Measurements from ENCODE around the gene RHBDD1.

The RHBDD1 gene

GRCh38 chr2:226885769-226886435 is 50.0 kb downstream of the RHBDD1 start:
- Histone ChIP-seq H3K36me3 (replicated peaks in 1 of 2; ENCODE audit: control insufficient read depth in 2 of 2, insufficient read depth in 2 of 2, low read length in 2 of 2) (no peaks in the 10 kb centered on the region), H3K4me3 (ENCODE audit: low read length in 2 of 2) (no peak overlapping the region), H4K8ac (ENCODE audit: low read depth, low read length) (no peak overlapping the region), H2BK5ac (ENCODE audit: low read length) (no peak overlapping the region), H3K9me3 (replicated peaks in 1 of 2; ENCODE audit: control insufficient read depth in 2 of 2, insufficient read depth in 1 of 2, low read depth in 1 of 2, low read length in 2 of 2) (peaks cover 0 to under 1% of the 10 kb centered on the region in 2 donors), H2BK12ac (ENCODE audit: low read length) (no peak overlapping the region), H3K4me1 (ENCODE audit: control insufficient read depth in 2 of 2, insufficient read depth in 1 of 2, low read depth in 1 of 2, low read length in 2 of 2) (no peaks in the 10 kb centered on the region), H3K9ac (ENCODE audit: low read depth, low read length, poor library complexity) (no peak overlapping the region), H3K79me1 (ENCODE audit: low read depth, low read length) (no peaks in the 10 kb centered on the region), H2BK15ac (ENCODE audit: low read length) (no peak overlapping the region), H3K18ac (ENCODE audit: low read length) (no peak overlapping the region), H3K14ac (ENCODE audit: low read length) (no peak overlapping the region), H3K23ac (ENCODE audit: low read depth, low read length, poor library complexity) (no peak overlapping the region), H4K91ac (ENCODE audit: low read depth, low read length, poor library complexity) (no peak overlapping the region), H3K4me2 (ENCODE audit: insufficient read depth, low read length, poor library complexity, severe bottlenecking) (no peak overlapping the region), H2AK5ac (ENCODE audit: low read depth, low read length) (no peak overlapping the region), H2BK120ac (ENCODE audit: low read depth, low read length) (no peak overlapping the region), H3K27me3 (ENCODE audit: control insufficient read depth in 3 of 3, insufficient read depth in 3 of 3, low read depth in 1 of 3, low read length in 3 of 3) (no peaks in the 10 kb centered on the region), H3K27ac (replicated peaks; ENCODE audit: low read length) (no peak overlapping the region), H3K4ac (ENCODE audit: low read length) (no peak overlapping the region), H2AFZ (ENCODE audit: low read length) (no peak overlapping the region)
- WGBS, 2 donors (ENCODE audit: extremely low coverage in 2 of 2, insufficient read length in 2 of 2, insufficient replicate concordance in 1 of 2): no CpG with 5 or more reads among the region's 8 CpGs
- DNase-seq (ENCODE audit: low spot score): no peak

- DNase-seq (ENCODE audit: low spot score): no peak
- Histone ChIP-seq H3K36me3 (replicated peaks in 1 of 2; ENCODE audit: control insufficient read depth in 2 of 2, insufficient read depth in 2 of 2, low read length in 2 of 2) (no peaks in the 10 kb centered on the region), H2BK12ac (ENCODE audit: low read length) (no peak overlapping the region), H4K91ac (ENCODE audit: low read depth, low read length, poor library complexity) (no peak overlapping the region), H2AK5ac (ENCODE audit: low read depth, low read length) (no peak overlapping the region), H2BK15ac (ENCODE audit: low read length) (no peak overlapping the region), H3K79me1 (ENCODE audit: low read depth, low read length) (no peaks in the 10 kb centered on the region), H3K27me3 (ENCODE audit: control insufficient read depth in 3 of 3, insufficient read depth in 3 of 3, low read depth in 1 of 3, low read length in 3 of 3) (no peaks in the 10 kb centered on the region), H3K4me2 (ENCODE audit: insufficient read depth, low read length, poor library complexity, severe bottlenecking) (no peak overlapping the region), H3K27ac (replicated peaks; ENCODE audit: low read length) (no peak overlapping the region), H3K18ac (ENCODE audit: low read length) (no peak overlapping the region), H3K4ac (ENCODE audit: low read length) (no peak overlapping the region), H2AFZ (ENCODE audit: low read length) (no peak overlapping the region), H4K8ac (ENCODE audit: low read depth, low read length) (no peak overlapping the region), H2BK120ac (ENCODE audit: low read depth, low read length) (no peak overlapping the region), H3K9ac (ENCODE audit: low read depth, low read length, poor library complexity) (no peak overlapping the region), H2BK5ac (ENCODE audit: low read length) (no peak overlapping the region), H3K4me3 (ENCODE audit: low read length in 2 of 2) (no peak overlapping the region), H3K23ac (ENCODE audit: low read depth, low read length, poor library complexity) (no peak overlapping the region), H3K4me1 (ENCODE audit: control insufficient read depth in 2 of 2, insufficient read depth in 1 of 2, low read depth in 1 of 2, low read length in 2 of 2) (no peaks in the 10 kb centered on the region), H3K9me3 (replicated peaks in 1 of 2; ENCODE audit: control insufficient read depth in 2 of 2, insufficient read depth in 1 of 2, low read depth in 1 of 2, low read length in 2 of 2) (peaks cover 0 to 4% of the 10 kb centered on the region in 2 donors), H3K14ac (ENCODE audit: low read length) (no peak overlapping the region)
- WGBS, 2 donors (ENCODE audit: extremely low coverage in 2 of 2, insufficient read length in 2 of 2, insufficient replicate concordance in 1 of 2): no CpG with 5 or more reads among the region's 6 CpGs
These were observed 52.1 kb downstream of the RHBDD1 start for GRCh38 chr2:226887940-226888339.

GRCh38 chr2:226888378-226888965 is 52.6 kb downstream of the RHBDD1 start:
- H3K27ac ChIP-seq (replicated peaks; ENCODE audit: low read length): no peak overlapping the region
- H2BK5ac ChIP-seq (ENCODE audit: low read length): no peak overlapping the region
- H3K4me3 ChIP-seq (ENCODE audit: low read length in 2 of 2): no peak overlapping the region
- H4K91ac ChIP-seq (ENCODE audit: low read depth, low read length, poor library complexity): no peak overlapping the region
- no peak overlapping the region for H2BK15ac ChIP-seq (ENCODE audit: low read length)
- no CpG with 5 or more reads among the region's 2 CpGs for WGBS, 2 donors (ENCODE audit: extremely low coverage in 2 of 2, insufficient read length in 2 of 2, insufficient replicate concordance in 1 of 2)
- H3K4me2 ChIP-seq (ENCODE audit: insufficient read depth, low read length, poor library complexity, severe bottlenecking): no peak overlapping the region
- no peak overlapping the region for H2BK120ac ChIP-seq (ENCODE audit: low read depth, low read length)
- H3K79me1 ChIP-seq (ENCODE audit: low read depth, low read length): no peaks in the 10 kb centered on the region
- no peak overlapping the region for H2AFZ ChIP-seq (ENCODE audit: low read length)
- H3K4ac ChIP-seq (ENCODE audit: low read length): no peak overlapping the region
- no peaks in the 10 kb centered on the region for H3K36me3 ChIP-seq (replicated peaks in 1 of 2; ENCODE audit: control insufficient read depth in 2 of 2, insufficient read depth in 2 of 2, low read length in 2 of 2)
- no peak overlapping the region for H2BK12ac ChIP-seq (ENCODE audit: low read length)
- H3K9me3 ChIP-seq (replicated peaks in 1 of 2; ENCODE audit: control insufficient read depth in 2 of 2, insufficient read depth in 1 of 2, low read depth in 1 of 2, low read length in 2 of 2): peaks cover 0 to 4% of the 10 kb centered on the region in 2 donors
- H4K8ac ChIP-seq (ENCODE audit: low read depth, low read length): no peak overlapping the region
- no peak overlapping the region for H3K18ac ChIP-seq (ENCODE audit: low read length)
- no peak overlapping the region for H3K9ac ChIP-seq (ENCODE audit: low read depth, low read length, poor library complexity)
- no peak overlapping the region for H3K14ac ChIP-seq (ENCODE audit: low read length)
- H3K27me3 ChIP-seq (ENCODE audit: control insufficient read depth in 3 of 3, insufficient read depth in 3 of 3, low read depth in 1 of 3, low read length in 3 of 3): no peaks in the 10 kb centered on the region
- H3K23ac ChIP-seq (ENCODE audit: low read depth, low read length, poor library complexity): no peak overlapping the region
- no peak overlapping the region for H2AK5ac ChIP-seq (ENCODE audit: low read depth, low read length)
- no peaks in the 10 kb centered on the region for H3K4me1 ChIP-seq (ENCODE audit: control insufficient read depth in 2 of 2, insufficient read depth in 1 of 2, low read depth in 1 of 2, low read length in 2 of 2)
- no peak for DNase-seq (ENCODE audit: low spot score)

- H3K36me3 ChIP-seq (replicated peaks in 1 of 2; ENCODE audit: control insufficient read depth in 2 of 2, insufficient read depth in 2 of 2, low read length in 2 of 2): no peaks in the 10 kb centered on the region
These were observed 53.1 kb downstream of the RHBDD1 start for GRCh38 chr2:226888971-226889370.

More at GRCh38 chr2:226888971-226889370, 53.1 kb downstream of the RHBDD1 start:
- H2BK5ac ChIP-seq (ENCODE audit: low read length): no peak overlapping the region
- H3K14ac ChIP-seq (ENCODE audit: low read length): no peak overlapping the region
- H2AFZ ChIP-seq (ENCODE audit: low read length): no peak overlapping the region
- H2BK15ac ChIP-seq (ENCODE audit: low read length): no peak overlapping the region
- H2BK120ac ChIP-seq (ENCODE audit: low read depth, low read length): no peak overlapping the region
- no peak overlapping the region for H3K27ac ChIP-seq (replicated peaks; ENCODE audit: low read length)
- H3K4ac ChIP-seq (ENCODE audit: low read length): no peak overlapping the region
- no peaks in the 10 kb centered on the region for H3K4me1 ChIP-seq (ENCODE audit: control insufficient read depth in 2 of 2, insufficient read depth in 1 of 2, low read depth in 1 of 2, low read length in 2 of 2)
- no peak overlapping the region for H3K4me3 ChIP-seq (ENCODE audit: low read length in 2 of 2)
- DNase-seq (ENCODE audit: low spot score): no peak
- no peak overlapping the region for H4K91ac ChIP-seq (ENCODE audit: low read depth, low read length, poor library complexity)
- H3K4me2 ChIP-seq (ENCODE audit: insufficient read depth, low read length, poor library complexity, severe bottlenecking): no peak overlapping the region
- H3K27me3 ChIP-seq (ENCODE audit: control insufficient read depth in 3 of 3, insufficient read depth in 3 of 3, low read depth in 1 of 3, low read length in 3 of 3): no peaks in the 10 kb centered on the region
- peaks cover 0 to 4% of the 10 kb centered on the region in 2 donors for H3K9me3 ChIP-seq (replicated peaks in 1 of 2; ENCODE audit: control insufficient read depth in 2 of 2, insufficient read depth in 1 of 2, low read depth in 1 of 2, low read length in 2 of 2)
- no peak overlapping the region for H2AK5ac ChIP-seq (ENCODE audit: low read depth, low read length)
- H3K9ac ChIP-seq (ENCODE audit: low read depth, low read length, poor library complexity): no peak overlapping the region
- H2BK12ac ChIP-seq (ENCODE audit: low read length): no peak overlapping the region
- H3K18ac ChIP-seq (ENCODE audit: low read length): no peak overlapping the region
- H4K8ac ChIP-seq (ENCODE audit: low read depth, low read length): no peak overlapping the region
- no peaks in the 10 kb centered on the region for H3K79me1 ChIP-seq (ENCODE audit: low read depth, low read length)
- H3K23ac ChIP-seq (ENCODE audit: low read depth, low read length, poor library complexity): no peak overlapping the region
- no CpG with 5 or more reads among the region's 4 CpGs for WGBS, 2 donors (ENCODE audit: extremely low coverage in 2 of 2, insufficient read length in 2 of 2, insufficient replicate concordance in 1 of 2)
